Activated T-helper 1 cell treated with anti-CD3 and anti-CD28 coated beads, Interleukin-2, amount 50 U/mL, for 16 hours (primary cell): ENCODE data around the gene PRICKLE2.

Experiments used
- DNase-seq, 2 donors: peaks; one replicate each; pipeline ENCODE4 v3.0.0-alpha.2; 2020; ENCODE audit warnings: low read depth in 1 of 2, low spot score in 1 of 2

The PRICKLE2 gene, protein sequence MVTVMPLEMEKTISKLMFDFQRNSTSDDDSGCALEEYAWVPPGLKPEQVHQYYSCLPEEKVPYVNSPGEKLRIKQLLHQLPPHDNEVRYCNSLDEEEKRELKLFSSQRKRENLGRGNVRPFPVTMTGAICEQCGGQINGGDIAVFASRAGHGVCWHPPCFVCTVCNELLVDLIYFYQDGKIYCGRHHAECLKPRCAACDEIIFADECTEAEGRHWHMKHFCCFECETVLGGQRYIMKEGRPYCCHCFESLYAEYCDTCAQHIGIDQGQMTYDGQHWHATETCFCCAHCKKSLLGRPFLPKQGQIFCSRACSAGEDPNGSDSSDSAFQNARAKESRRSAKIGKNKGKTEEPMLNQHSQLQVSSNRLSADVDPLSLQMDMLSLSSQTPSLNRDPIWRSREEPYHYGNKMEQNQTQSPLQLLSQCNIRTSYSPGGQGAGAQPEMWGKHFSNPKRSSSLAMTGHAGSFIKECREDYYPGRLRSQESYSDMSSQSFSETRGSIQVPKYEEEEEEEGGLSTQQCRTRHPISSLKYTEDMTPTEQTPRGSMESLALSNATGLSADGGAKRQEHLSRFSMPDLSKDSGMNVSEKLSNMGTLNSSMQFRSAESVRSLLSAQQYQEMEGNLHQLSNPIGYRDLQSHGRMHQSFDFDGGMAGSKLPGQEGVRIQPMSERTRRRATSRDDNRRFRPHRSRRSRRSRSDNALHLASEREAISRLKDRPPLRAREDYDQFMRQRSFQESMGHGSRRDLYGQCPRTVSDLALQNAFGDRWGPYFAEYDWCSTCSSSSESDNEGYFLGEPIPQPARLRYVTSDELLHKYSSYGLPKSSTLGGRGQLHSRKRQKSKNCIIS

DNA sequence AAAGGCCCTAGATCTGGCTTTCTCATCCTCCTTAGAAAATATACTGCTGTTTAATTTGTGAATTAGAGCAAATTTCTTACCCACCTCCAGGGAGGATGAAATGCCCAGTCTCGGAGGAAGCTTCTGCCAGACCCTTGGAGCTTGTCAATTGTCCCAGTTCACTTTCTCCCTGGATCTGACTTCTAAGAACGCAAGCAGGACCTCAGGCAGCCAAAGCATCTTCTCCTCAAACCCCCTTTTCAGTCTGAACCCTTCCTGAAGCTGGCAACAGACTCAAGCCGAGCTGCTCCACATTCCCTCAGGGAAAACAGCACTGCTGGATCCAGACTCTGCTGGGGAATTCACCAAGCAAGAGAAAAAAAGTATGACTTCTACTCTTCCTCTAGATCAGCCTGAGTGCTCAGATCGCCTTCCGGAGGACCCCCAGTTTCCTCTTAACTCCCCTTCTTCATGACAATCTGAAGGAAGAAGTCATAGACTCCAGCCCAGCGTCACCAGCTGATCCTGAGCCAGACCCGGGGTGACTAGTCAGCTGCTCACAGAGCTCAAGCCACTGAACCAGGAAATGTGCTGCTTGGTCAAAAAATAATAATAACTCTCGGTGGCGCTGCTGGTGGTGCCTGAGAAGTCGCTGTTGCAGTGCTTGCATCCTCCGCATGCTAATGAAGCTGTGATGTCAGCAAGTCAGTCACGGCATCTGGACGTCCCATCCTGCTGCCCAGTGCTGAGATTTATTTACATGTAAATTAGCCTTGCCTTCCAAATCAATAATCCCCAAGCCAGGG lies at the start of gene PRICKLE2:
Gene PRICKLE2, minus strand, starts transcription at position 641 of the 785 bp plus-strand sequence. CDS start 26,539 bp downstream, outside the sequence.
- no peak for DNase-seq

DNA sequence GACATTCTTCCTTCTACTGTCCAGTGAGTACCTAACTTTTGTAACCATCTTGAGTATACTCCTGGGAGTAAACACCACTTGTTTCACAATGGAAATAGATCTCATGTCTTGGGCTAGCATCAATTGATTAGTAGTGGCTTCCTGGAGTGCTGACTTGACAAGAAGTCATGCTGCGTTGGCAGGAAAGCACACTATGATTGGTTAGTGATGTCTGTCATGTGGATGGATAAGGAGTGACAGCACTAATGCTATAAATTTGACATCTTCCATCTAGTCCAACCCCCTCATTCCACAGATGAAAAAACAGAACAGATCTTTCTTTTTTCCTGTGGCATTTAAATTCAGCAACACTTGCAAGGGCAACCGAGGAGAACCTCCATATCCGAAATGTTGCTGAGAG lies 47.6 kb upstream of the PRICKLE2 start:
- no peak for DNase-seq

DNA sequence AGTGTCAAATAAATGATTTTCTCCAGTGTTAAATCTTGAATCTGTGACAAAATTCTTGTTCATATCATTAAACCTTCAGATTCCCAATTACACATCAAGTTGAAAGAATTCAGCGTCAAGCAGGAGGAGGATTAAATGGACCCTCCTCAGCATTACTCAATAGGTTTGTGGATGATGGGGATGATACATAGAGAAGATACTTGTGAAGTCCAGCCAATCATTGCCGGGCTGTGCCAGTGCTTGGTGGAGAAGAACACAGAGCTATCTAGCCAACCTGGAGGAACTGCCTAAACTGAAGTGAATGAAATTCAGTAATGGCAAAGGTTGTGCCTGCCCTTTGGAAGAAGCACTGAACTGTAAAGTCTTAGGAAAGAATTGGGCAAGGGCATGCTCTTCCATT lies 47.0 kb upstream of the PRICKLE2 start:
- DNase-seq = no peak

DNA sequence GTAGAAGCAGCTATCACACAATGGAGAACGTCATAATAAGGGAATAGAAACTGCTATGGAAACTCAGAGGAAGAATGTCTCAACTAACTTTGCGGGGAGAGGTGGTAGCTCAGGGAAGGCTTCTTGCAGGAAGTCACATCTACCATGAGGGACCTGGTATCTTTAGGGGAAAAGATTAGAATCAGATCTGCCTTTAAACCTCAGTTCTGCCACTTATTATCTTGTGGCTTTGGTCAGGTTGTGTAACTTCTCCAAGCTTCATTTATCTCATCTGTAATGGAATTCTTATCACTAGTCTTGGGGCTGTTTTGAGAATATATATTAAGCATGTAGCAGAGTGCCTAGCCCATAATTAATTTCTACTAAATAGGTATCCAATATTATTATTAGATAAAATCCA lies 46.4 kb upstream of the PRICKLE2 start:
- no peak for DNase-seq

DNA sequence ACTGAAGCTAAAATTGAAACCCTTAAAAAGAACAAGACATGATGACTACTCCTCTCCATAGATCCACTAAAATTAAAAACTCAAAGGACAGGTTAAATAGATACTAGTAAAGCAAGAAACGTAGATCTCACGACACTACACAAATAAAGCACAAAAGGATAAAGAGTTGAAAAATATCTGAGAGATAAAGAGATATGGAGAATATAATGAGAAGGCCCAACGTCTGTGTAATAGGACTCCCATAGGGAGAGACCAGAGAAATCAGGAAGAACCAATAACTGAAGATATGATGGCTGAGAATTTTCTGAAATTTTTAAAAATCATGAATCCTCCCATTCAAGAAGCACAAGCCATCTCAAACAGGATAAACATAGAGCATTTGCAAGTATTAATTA lies 45.6 kb upstream of the PRICKLE2 start:
- no peak for DNase-seq

DNA sequence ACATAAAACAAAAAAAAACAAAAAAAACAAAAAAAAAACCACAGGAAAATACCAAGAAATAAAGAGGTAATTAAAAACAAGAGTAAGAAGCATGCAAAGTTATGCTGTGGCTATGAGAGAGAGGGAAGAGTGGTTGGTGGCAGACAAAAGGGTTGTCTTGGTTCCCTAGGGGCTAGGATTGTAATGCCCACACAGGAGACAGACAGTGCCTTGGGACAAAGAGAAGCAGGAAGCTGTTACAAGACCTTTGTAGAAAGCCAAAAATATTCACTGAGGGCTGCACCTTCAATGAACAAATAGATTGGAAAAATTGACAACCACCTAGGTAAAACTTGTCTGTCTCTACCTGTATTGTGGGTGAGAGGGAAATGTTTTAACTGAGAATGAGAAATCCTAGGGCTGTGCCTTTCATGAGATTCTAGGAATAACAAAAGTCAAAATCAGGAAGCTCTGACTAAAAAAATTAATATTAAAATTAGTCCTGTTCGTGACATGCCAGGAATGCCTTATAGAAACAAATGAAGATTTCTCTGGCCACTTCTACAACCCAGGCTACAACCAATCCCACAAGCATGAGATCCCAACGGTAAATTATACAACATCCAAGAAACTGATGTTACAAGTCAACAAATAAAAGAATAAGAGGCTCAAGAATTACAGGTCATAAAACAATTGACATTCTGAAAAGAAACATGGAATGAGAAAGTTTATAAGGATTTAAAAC lies 45.0 kb upstream of the PRICKLE2 start:
- no peak for DNase-seq

DNA sequence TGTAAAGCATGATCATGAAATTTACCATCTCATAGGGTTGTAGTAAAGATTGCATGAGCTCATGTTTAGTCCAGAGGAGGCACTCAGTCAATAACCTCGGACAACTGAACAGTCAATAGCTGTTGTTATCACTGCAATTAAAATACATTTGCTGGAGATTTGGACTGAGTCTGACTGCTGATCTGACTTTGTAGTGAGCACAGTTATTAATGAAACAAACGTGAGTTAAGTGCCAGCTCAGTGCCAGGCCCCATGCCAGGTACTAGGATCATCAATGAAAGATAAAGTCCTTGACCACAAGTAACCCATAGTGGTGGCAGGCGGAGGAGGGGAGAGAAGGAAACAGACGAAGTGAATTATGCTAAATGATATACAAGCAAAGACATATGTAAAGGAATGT lies 43.7 kb upstream of the PRICKLE2 start:
- DNase-seq = no peak

DNA sequence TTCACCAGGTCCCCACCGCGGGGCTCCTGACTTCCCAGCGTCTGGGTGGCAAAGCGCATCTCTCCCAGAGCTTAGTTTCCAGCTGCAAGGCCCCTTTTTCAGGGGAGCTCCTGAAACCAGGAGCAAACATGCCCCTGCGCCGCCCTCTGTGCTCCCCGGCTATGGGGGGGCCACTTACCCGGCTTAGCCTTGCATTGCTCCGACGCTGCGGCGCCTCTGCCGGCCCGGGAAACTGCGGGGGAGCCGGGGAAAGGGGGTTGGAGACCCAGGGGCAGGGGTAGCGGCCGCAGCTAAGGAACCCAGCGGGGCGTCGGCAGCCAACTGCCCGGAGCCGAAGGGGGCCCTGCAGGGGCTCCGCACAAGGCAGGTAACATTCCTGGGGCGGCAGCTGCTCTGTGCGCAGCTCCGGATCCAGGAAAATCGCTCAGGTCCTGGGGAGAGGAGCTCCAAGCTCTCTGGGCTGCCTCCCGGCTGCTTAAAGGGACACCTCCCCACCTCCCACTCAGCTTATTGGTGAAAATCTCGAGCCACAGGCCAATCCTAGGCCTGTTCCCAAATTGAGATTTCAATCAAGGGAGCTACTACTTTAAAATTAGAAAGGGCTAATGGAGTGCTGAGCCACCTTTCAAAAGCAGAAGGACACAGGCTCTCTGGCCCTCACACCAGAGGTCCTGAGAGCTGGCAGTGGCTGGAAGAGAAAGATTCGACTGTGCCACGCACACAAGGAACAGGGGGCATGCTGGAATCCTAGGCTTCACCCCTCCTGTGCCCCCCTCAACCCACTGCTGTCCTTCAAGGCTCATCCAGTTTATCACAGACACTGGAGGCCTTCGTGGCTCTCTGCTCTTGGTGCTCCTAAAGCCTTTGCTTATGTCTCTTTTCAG lies 42.7 kb upstream of the PRICKLE2 start:
- no peak for DNase-seq

DNA sequence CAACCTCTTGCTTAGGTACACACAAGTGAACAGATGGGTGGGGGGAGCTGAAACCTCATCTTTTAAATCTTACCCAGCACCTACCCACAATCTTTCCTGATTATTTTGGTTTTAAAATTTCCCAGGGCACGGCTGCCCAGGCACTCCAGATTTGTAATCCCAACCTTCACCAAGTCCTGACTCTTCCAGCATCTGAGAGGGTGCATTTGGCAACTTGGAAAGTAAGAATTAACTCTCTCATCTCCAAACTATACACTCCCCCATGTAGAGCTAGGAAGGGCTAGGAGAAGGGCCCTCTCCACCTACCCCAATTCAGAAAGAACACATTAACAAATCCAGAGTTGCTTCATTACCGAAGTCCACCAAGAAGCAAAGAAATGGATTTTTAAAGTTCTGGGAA lies 41.7 kb upstream of the PRICKLE2 start:
- DNase-seq = no peak

DNA sequence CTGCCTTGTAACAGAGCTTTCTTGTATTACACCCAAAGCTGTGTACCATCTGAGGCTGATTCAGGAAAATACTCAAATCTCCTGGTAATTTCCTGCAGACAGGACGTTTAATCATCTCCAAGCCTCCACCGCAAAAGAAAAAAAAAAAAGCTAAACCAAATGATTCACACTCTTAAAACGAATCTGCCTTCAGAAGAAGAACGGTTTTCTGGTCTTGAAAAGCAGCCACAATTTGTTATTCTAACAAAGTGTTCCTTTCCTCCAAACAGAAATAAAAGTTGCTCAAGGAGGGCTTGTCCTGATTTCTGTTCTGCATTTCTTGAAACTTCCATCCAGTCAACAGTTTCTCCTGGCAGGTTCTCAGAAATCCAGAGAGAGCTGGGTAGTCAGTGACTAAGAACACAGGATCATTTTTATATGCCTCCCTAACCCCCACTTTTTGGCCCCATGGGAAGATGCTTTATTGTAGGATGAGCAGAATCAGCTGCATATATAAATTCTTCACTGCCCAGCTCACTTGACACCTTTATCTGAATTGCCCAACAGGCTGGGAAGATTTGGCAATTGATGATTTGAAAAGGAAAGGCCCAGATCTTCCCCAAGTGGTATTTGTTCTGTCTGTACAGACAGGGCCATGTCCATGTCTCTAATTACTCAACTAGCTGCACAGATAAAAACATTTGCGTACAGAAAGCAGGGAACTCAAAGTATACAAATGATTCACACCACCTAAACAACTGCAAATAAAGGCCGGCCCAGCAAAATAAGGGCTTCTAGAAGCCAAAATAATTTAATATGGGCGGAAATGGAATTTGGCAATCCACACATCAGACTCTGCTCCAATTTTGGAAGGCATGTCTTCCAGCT lies 41.0 kb upstream of the PRICKLE2 start:
- DNase-seq = no peak

DNA sequence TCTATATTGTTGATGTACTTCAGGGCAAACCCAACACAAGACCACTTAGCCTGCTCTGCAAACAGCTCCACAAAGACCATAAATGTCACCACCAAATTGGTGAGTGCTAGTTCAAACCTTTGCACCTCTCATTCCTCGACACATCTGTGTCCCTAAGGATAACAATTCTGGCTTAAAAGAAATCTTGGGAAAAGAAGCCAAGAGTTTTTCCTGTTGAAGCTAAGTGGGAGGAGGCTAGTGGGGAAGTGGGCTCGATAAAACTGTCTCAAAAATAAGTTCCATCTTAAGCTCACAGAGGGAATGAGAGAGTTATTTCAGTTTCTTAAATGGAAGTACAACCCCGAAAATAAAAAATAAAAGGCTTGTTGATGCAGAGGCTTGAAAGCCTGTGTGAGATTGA lies 40.4 kb upstream of the PRICKLE2 start:
- DNase-seq = no peak

DNA sequence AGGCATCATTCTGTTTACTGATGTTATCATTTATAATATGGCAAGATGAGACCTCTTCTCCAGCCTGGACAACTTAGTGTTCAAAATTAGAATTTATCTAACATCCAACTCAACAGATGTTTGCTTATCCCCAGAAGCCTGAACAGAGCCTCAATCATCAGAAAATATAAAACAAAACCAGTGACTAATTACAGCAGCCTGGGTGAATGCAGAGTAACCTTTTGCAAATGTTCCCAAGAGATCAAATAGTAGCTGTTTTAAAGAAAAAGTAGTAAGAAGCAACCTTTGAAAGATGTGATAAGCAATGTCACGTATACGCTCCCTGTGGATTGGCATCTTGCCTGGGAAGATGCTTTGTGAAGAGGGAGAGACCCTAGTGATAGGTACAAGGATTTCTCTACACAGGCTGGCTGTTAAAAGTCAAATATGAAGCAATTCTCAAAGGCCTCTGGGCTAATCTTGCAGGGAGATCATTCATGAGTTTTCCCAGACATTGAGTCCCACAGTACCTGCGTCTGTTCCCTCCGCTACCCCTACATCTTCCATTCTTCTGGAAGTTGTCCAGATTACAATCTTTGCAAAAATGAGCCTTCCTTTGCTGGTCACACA lies 39.3 kb upstream of the PRICKLE2 start:
- DNase-seq = no peak

DNA sequence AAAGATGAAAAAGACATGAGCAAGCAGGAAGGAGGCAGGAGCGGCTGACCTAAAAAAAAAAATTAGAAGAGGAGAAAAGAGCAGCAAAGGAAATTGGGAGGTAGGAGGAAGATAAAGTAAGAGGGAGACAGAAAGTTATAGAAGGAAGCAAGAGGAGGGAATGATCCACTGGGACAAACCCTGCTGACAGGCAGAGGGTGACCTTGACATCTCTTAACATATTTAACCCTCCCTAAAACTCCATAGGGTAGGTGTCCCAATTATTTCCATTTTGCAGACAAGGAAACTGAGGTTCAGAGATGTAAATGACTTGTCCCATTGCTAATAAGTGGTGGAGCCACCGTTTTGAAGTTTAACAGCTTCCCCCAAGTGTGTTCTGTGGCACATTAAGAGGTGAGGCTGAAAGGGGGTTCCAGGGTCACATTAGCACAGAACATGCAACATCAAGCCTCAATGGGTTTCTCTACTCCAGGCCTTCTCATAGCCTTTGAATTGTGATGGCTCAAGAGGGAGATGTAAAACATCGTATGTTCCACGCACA lies 37.4 kb upstream of the PRICKLE2 start:
- DNase-seq = no peak

DNA sequence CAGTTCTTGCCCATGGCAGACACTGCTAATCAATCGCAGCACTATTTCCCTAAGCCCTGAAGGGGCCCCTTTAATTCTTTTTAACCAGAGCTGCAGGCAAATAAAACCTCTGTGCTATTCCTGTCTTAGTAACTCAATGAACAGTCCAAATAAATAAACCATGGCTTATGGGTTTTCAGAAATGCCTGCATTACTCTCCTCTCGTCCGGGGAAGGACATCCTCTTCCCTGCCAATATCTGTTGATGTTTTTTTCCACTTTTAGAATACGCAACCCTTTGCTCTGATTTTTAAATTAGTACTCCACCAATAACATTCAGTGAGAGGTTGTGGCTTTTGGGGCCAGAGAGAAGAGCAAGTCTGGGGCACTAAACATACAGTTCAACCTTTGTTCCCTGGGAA lies 35.2 kb upstream of the PRICKLE2 start:
- DNase-seq = no peak

DNA sequence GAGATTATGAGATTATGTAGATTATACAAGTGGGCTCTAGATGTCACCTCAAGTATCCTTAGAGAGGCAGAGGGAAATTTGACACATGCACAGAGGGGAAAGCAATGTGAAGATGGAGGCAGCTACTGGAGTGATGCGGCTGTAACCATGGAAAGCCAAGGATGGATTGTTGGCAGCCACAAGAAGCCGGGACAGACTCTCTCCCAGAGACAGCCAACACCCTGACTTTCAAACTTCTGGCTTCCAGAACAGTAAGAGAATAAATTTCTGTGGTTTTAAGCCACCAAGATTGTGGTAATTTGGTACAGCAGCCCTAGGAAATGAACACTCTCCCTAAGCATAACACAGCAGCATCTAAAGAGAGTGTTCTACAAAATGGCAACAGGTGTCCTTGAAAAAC lies 34.4 kb upstream of the PRICKLE2 start:
- no peak for DNase-seq

DNA sequence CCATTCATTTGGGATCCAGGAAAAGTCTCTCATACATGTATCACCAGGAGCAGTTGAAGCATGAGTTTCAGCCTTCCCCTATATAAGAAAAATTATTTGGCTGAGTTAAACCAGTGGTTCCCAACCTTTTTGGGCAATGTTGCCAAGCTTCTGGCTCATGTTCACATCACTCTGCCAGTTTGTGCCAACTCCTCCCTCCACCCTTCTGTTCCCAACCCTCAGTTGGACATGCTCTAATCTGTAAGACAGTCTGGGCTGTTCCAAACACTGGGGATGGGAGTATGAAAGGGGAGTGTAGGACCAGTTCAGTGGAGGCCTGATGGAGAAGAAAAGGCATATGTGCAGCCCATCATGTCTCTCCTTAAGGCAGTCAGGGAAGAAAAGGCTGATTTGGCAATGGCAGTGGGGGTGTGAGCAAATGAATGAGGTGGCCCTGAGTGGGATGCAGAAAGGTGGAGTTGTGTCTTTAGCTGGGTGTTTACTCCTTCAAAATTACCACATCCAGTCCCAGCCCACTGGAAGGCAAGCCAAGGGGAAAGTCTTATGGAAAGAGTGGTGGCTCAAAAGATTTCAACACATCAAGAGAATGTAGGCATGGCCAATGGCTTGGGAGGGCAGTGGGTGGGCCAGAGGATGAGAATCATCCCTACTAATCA lies 32.0 kb upstream of the PRICKLE2 start:
- no peak for DNase-seq

DNA sequence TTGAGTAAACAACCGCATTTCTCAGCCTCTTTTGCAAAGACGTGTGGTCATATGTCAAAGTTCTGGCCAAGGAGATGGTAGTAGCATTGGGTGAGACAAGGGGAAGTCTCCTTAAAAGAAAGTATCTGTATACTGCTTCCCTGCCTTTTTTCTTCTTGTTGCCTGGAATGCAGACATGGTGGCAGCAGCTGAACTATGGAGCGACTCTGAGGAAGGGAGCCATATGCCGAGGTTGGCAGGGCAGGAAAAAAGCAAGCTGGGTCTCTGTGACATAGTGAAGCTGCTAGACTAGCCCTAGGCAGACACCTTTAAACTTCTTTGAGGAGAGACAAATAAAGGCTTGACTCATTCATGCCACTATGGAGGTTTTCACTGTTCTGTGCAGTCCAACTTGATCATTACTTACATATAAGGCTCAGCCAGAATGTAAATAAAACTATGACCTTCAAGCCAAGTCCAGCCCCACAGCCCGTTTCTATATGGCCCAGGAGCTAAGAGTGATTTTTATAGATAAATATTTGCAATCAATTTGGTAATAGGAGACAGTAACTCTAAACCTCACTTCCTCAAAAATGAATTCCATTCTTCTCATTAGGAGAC lies 30.6 kb upstream of the PRICKLE2 start:
- no peak for DNase-seq
